PC-3 (cell line): ENCODE data around the gene ESRP2. TPM values are rescaled to one million over a fixed set of nuclear protein-coding genes. Genes with fewer than 3 reads are reported as not detected.

ENCODE experiments used
- ATAC-seq: fragments of 200-7000 bp; cut with Tn5 transposase; 2 replicates; pipeline ENCODE4 v1.9.1; 2020; ENCODE audit warnings: mild to moderate bottlenecking, moderate library complexity
- BruUV-seq: library from RNA; stranded (reverse); fragments of 400-500 nt; replicated peaks from 2 replicates; lab custom pipeline; 2021; lab: Mats Ljungman, UMichigan
- CTCF ChIA-PET: fragments of 300-600 bp; sonication (Branson Sonifier 250); formaldehyde crosslinking; loops from one replicate; lab custom pipeline; 2022; ENCODE audit warnings: antibody characterized with exemption; lab: Charles Lee
- POLR2A ChIA-PET: fragments of 300-600 bp; sonication (Branson Sonifier 250); formaldehyde crosslinking; loops from one replicate; lab custom pipeline; 2022; ENCODE audit warnings: antibody characterized with exemption; ENCODE audit not compliant: unreplicated experiment; lab: Charles Lee
- DNase-seq: peaks from one replicate; pipeline ENCODE4 v3.0.0-alpha.2; 2015
- H2AFZ ChIP-seq: fragments of 300-600 bp; sonication (generic); 2 replicates; pipeline ENCODE4 v1.6.0; 2016; ENCODE audit warnings: antibody characterized with exemption, low read length
- H3F3A ChIP-seq: fragments of 300-600 bp; sonication (generic); one replicate; pipeline ENCODE4 v1.6.0; 2017; ENCODE audit warnings: antibody characterized with exemption, low read length, control low read depth, mild to moderate bottlenecking; ENCODE audit not compliant: unreplicated experiment
- H3K27ac ChIP-seq: fragments of 300-600 bp; sonication (generic); 2 replicates; pipeline ENCODE4 v1.5.1; 2016; ENCODE audit warnings: mild to moderate bottlenecking, low read length
- H3K27me3 ChIP-seq: fragments of 300-600 bp; sonication (generic); 2 replicates; pipeline ENCODE4 v1.6.1; 2016; ENCODE audit warnings: low read length, mixed read lengths
- H3K36me3 ChIP-seq: fragments of 300-600 bp; sonication (generic); 2 replicates; pipeline ENCODE4 v1.6.1; 2016; ENCODE audit warnings: low read depth, mixed run types, low read length, mixed read lengths
- H3K4me1 ChIP-seq: fragments of 300-600 bp; sonication (generic); 2 replicates; pipeline ENCODE4 v1.5.1; 2016; ENCODE audit warnings: low read length; ENCODE audit not compliant: insufficient read depth
- H3K4me2 ChIP-seq: fragments of 300-600 bp; sonication (generic); 2 replicates; pipeline ENCODE4 v1.6.0; 2016; ENCODE audit warnings: low read length
- H3K4me3 ChIP-seq: fragments of 300-600 bp; sonication (generic); 2 replicates; pipeline ENCODE4 v1.5.1; 2016; ENCODE audit warnings: mild to moderate bottlenecking, low read length, mixed read lengths
- H3K79me2 ChIP-seq: fragments of 300-600 bp; sonication (generic); 2 replicates; pipeline ENCODE4 v1.6.1; 2017; ENCODE audit warnings: low read length, mixed read lengths
- H3K9ac ChIP-seq: fragments of 300-600 bp; sonication (generic); 2 replicates; pipeline ENCODE4 v1.6.0; 2016; ENCODE audit warnings: mild to moderate bottlenecking, low read length
- H3K9me2 ChIP-seq: fragments of 300-600 bp; sonication (generic); replicated peaks from 2 replicates; pipeline ENCODE4 v1.6.1; 2016; ENCODE audit warnings: mixed run types, low read length, mixed read lengths
- H3K9me3 ChIP-seq: fragments of 300-600 bp; sonication (generic); 2 replicates; pipeline ENCODE4 v1.6.1; 2016; ENCODE audit warnings: low read length, mixed read lengths
- H4K20me1 ChIP-seq: fragments of 300-600 bp; sonication (generic); 2 replicates; pipeline ENCODE4 v1.6.1; 2016; ENCODE audit warnings: low read length, mixed read lengths
- CTCF ChIP-seq: fragments of 300-600 bp; sonication (generic); conservative IDR thresholded peaks from 2 replicates; pipeline ENCODE4 v1.5.1; 2017; ENCODE audit warnings: antibody characterized with exemption, low read depth, mild to moderate bottlenecking, low read length
- EZH2 ChIP-seq: fragments of 300-600 bp; sonication (generic); IDR thresholded peaks from one replicate; pipeline ENCODE4 v1.6.1; 2017; ENCODE audit warnings: antibody characterized with exemption, mild to moderate bottlenecking, low read length; ENCODE audit not compliant: unreplicated experiment
- EZH2phosphoT487 ChIP-seq: fragments of 300-600 bp; sonication (generic); IDR thresholded peaks from 2 replicates; pipeline ENCODE4 v1.6.1; 2018; ENCODE audit warnings: mild to moderate bottlenecking, antibody characterized with exemption, low read length, borderline replicate concordance
- intact Hi-C: fragments of 100-400 bp; cut with micrococcal nuclease; formaldehyde crosslinking; loops from 2 replicates; pipeline ENCODE4 v1.9.0; 2023
- total RNA-seq: library from RNA; depleted of rRNA; stranded (reverse); fragments of >200 nt; gene quantifications from 2 replicates; pipeline ENCODE4 v1.2.3, GENCODE V29; 2014

ESRP2 gene
- total RNA-seq, 1 experiment from 2014 or later = 46.9 TPM

GRCh38 chr16:68265078-68265920, 29.4 kb upstream of the ESRP2 start:
- H3K4me1 ChIP-seq = peaks cover 14% of the 10 kb centered on the region; the same call in 1 of the 2 replicates
- TSS peak; percentile 92 for BruUV-seq
- H3K9me3 ChIP-seq = no peaks in the 10 kb centered on the region
- ChIA-PET POLR2A (no interaction called here), CTCF (no interaction called here)
- ATAC-seq (peak; percentile 59), DNase-seq (peak; percentile 80)
- H3K27me3 ChIP-seq = no peaks in the 10 kb centered on the region
- no peak for TF ChIP-seq EZH2
- no peak for TF ChIP-seq EZH2phosphoT487
- TF ChIP-seq CTCF = no peak
- H4K20me1 ChIP-seq = no peaks in the 10 kb centered on the region
- no peaks in the 10 kb centered on the region; the same call in 1 of the 2 replicates for H3K36me3 ChIP-seq
- peak overlapping the region; percentile 87 for H3K4me2 ChIP-seq
- intact Hi-C loops = no loop called here
- peaks cover 58% of the 10 kb centered on the region for H3K79me2 ChIP-seq
- H3F3A ChIP-seq = no peaks in the 10 kb centered on the region
- H3K4me3 ChIP-seq = peak overlapping the region; percentile 92
- peak overlapping the region; percentile 63 for H3K27ac ChIP-seq
- H3K9me2 ChIP-seq = no peaks in the 10 kb centered on the region
- H2AFZ ChIP-seq = peak overlapping the region; percentile 76
- H3K9ac ChIP-seq = peak overlapping the region; percentile 86

GRCh38 chr16:68264128-68265077, 28.5 kb upstream of the ESRP2 start, which contains the start of gene SLC7A6:
Gene SLC7A6, plus strand, starts transcription at chr16:68264526. Its CDS starts 10,201 bp downstream, at chr16:68274727.
- H3F3A ChIP-seq = no peaks in the 10 kb centered on the region
- peak within 1 kb of the TSS; percentile 63 for H3K27ac ChIP-seq
- H3K9me3 ChIP-seq = no peaks in the 10 kb centered on the region
- DNase-seq (peak; percentile 74), ATAC-seq (peak; percentile 70)
- H3K9ac ChIP-seq = peak within 1 kb of the TSS; percentile 86
- peak within 1 kb of the TSS; percentile 92 for H3K4me3 ChIP-seq
- no peaks in the 10 kb centered on the region for H4K20me1 ChIP-seq
- intact Hi-C loops = no loop called here
- peaks cover 14% of the 10 kb centered on the region; the same call in 1 of the 2 replicates for H3K4me1 ChIP-seq
- BruUV-seq = TSS peak; percentile 35
- POLR2A ChIA-PET = interaction anchor here (0.6 to 1.9 kb wide), 6 partner anchors 19 to 1637 kb away, joined by 3 to 10 read pairs (median 4); partner anchors contain the start of genes PLA2G15, PRMT7 and SLC7A6OS
- no peaks in the 10 kb centered on the region for H3K9me2 ChIP-seq
- H2AFZ ChIP-seq = peak within 1 kb of the TSS; percentile 84
- no peaks in the 10 kb centered on the region for H3K27me3 ChIP-seq
- no peaks in the 10 kb centered on the region; the same call in 1 of the 2 replicates for H3K36me3 ChIP-seq
- H3K4me2 ChIP-seq = peak within 1 kb of the TSS; percentile 87
- CTCF ChIA-PET = interaction anchor here (1.0 to 1.4 kb wide), 4 partner anchors 24 to 61 kb away, joined by 3 to 7 read pairs (median 6); partner anchors contain the start of genes PRMT7 and SLC7A6OS
- TF ChIP-seq CTCF (peak; percentile 57), EZH2phosphoT487 (no peak)
- H3K79me2 ChIP-seq = peaks cover 49% of the 10 kb centered on the region
